GM12872 (cell line): ENCODE results near the gene OGFOD2.

Experiments used
- TF ChIP-seq, protein P1 (sequence below): IDR thresholded peaks from 3 replicates; pipeline ENCODE4 v1.5.1; 2011; ENCODE audit warnings: low read depth, mild to moderate bottlenecking, low read length, moderate library complexity; ENCODE audit not compliant: insufficient read depth

OGFOD2 gene

DNA sequence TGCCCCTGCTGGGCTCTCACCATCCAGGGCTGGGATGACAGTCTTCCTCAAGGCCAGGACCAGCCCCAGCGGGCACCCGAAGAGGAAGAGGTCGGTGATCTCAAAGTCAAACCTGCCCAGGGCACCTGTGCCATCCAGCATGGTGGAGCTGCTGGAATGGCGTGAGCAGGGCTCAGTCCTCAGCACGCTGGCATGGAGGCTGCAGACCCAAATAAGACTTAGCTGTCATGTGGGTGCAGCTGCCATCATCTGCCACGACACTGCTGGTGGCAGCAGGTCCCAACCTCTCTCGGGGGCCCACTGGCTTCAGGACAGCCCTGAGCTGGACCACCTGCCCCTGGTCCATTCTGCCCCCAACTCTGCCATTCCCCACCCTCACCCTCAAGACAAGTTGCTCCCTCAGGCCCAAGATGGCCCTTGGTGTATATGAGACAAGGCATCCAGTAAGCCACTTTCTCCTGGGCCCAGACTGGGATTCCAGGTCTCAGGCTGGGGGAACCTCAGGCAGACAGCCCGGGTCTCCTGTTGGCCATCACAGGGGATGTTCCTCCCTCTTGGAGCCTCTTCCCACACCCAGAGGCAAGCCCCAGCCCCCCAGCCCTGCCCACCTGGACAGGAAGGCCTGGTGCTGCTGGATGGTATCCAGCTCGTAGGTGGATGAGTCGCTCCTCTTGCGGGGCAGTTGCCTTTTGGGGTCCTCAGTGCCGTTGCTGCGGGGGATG, 19.9 kb downstream of the OGFOD2 start:
- TF ChIP-seq, protein P1, sequence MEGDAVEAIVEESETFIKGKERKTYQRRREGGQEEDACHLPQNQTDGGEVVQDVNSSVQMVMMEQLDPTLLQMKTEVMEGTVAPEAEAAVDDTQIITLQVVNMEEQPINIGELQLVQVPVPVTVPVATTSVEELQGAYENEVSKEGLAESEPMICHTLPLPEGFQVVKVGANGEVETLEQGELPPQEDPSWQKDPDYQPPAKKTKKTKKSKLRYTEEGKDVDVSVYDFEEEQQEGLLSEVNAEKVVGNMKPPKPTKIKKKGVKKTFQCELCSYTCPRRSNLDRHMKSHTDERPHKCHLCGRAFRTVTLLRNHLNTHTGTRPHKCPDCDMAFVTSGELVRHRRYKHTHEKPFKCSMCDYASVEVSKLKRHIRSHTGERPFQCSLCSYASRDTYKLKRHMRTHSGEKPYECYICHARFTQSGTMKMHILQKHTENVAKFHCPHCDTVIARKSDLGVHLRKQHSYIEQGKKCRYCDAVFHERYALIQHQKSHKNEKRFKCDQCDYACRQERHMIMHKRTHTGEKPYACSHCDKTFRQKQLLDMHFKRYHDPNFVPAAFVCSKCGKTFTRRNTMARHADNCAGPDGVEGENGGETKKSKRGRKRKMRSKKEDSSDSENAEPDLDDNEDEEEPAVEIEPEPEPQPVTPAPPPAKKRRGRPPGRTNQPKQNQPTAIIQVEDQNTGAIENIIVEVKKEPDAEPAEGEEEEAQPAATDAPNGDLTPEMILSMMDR: no peak

DNA sequence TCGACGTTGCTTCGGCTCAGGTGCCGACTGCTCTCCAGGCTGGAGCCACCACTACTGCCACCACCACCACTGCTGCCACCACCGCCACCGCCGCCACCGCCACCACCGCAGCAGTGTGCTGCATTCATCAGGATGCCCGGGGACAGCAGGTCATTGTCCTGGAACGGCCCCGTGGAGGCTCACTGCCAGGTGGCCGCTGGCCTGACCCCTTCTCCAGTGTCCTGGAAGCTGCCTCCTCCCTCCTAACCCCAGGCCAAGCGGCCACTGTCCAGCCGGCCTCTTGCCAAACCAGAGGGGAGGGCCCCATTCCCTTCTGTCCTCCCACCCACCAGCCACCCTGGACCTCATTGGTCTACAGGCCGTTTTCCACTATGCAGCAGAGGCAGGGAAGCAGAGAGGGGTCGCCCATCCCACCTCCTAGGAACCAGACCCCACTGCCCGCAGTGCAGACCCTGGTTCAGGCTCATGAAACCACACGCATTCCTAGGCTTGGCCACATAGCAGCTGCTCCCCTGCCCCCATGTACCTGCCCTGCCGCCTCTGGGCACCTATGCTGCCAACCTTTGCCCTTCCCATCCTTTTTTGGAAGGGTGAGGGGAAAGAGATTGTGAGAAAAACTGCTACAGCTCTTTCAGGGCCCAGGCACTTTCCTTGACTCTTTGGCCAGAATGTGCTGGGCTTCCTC, 20.6 kb downstream of the OGFOD2 start:
- TF ChIP-seq, protein P1: no peak

DNA sequence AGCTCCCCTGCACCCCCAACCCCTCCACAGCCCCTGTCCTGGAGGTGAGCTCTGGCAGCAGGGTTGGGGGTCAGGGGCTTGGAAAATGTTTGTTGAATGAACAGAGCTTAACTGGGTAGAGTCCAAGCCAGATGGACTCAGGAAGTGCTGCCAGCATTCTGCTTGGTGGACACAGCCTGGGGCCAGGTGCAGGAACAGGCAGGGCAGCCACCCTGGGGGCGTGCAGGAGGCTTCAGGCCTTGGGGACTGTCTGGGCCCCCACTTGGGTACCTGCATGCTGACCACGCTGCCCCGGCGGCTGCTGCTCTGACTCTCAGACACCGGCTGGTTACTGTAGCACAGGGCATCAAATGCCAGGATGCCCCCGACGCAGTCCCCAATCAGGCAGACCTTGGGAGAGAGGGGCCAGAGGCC, 21.2 kb downstream of the OGFOD2 start:
- TF ChIP-seq, protein P1: no peak

DNA sequence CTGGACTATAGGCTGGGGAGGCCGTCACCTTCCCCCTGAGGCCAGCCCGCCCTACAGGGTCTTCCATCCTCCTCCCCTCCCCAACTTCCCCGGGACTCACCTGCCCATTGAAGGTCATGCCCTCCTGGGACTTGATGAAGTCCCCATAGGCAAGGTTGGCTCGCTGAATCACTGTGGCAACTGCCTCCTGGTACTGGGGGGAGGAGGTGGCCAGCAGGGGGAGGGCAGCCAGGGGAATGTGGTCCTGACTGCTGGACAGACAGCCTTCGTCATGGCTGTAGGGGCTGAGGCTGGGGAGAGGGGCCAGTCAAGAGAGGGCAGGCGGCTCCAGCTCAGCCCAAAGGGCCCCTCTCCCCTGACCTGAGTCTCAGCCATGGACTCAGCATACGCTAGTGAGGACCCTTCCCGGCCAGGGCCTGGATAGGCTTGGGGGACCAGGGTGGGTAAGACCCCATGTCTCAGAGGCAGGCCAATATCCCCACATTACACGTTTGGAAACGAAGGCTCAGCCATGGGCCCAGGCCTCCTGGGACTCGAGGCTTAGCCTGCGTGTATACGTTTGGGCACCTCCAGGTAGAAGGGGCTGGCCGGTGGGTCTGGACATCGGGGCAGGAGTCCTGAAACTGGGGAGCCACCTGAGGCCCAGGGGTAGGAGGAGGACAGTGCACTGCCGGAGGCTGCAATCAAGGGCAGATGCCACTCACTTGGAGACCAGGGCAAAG, 21.7 kb downstream of the OGFOD2 start:
- TF ChIP-seq, protein P1: no peak

DNA sequence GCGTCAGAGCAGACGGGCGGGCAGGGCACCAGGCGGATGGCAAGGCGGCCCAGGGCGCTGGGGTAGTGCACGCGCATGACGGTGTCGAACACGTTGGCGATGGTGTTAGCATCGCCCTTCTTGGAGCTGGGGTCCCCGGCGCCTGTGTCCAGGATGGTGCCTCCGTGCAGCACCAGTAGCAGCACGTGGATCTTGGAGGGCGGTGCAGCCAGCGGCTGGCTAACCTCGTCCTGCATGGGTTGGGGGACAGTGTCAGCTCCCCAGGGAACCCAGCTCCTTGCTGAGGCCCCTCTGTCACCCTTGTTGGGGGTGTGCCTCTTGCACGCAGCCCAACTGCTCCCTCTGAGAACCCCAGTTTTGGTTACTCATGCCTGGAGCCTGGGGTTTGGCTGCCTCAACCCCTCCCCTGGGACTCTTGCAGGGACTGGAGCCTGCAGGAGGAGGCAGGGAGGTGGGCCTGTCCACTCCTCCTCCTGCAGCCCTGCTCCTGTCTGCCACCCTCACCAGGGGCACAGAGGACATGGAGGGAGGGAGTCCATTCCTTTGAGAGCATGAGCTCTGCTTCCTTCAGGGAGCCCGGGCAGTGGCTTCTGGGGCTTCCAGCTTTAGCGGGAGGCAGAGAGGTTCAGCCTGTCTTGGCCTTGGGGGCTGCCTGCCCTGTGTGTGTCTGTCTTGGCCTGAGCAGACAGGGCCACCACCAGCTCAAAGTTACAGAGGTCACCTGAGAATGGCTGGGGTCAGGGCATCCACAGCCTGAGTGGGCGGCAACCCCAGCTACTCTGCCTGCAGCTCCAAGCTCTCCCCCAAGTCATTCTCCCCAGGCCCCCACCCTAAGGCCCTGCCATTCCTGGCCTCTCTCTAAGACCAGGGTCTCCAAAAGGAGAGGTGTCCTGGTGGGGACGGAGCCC, 22.6 kb downstream of the OGFOD2 start:
- TF ChIP-seq, protein P1: no peak

DNA sequence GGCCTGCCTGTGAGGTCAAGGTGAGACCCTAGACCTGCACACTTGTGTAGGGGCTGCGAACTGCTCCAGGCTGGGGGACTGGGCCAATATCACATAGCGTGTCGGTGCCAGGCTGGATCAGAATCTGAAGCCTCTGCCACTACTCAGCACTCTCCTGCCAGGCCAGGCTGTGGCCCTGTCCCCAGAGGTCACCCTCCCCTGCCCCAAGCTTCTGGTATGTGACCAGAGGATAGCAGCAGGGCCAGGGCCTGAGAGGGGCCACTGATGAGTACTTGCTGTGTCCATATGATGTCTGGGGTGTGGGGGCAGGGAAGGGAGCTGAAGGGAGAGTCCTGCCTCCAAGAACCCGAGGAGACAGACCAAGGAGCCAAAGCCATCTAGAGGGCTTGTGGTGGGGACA, 23.3 kb downstream of the OGFOD2 start:
- TF ChIP-seq, protein P1: no peak
